Activated CD8-positive, alpha-beta T cell treated with anti-CD3 and anti-CD28 coated beads for 36 hours (primary cell): ENCODE data around the gene TGIF2. TPM values are rescaled to one million over a fixed set of nuclear protein-coding genes. Genes with fewer than 3 reads are reported as not detected.

Experiments used
- ATAC-seq: fragments of 200-7000 bp; cut with Tn5 transposase; one replicate; pipeline ENCODE4 v1.10.0; 2021; ENCODE audit warnings: mild to moderate bottlenecking, moderate library complexity
- CTCF ChIA-PET: fragments of 350-600 bp; sonication (Branson Sonifier 250); formaldehyde crosslinking; loops from one replicate; lab custom pipeline; 2021; ENCODE audit warnings: antibody characterized with exemption; lab: Charles Lee
- POLR2A ChIA-PET: fragments of 350-600 bp; sonication (Branson Sonifier 250); formaldehyde crosslinking; loops from one replicate; lab custom pipeline; 2021; ENCODE audit warnings: antibody characterized with exemption; lab: Charles Lee
- DNase-seq: peaks from one replicate; pipeline ENCODE4 v3.0.0-alpha.2; 2020
- H3K27ac Mint-ChIP-seq: one replicate; pipeline ENCODE4 v1.8.0; 2021; ENCODE audit warnings: mild to moderate bottlenecking, mixed read lengths
- H3K27me3 Mint-ChIP-seq: one replicate; pipeline ENCODE4 v1.8.0; 2021; ENCODE audit warnings: mixed read lengths
- H3K36me3 Mint-ChIP-seq: one replicate; pipeline ENCODE4 v1.8.0; 2021; ENCODE audit warnings: low read depth, mixed read lengths
- H3K4me1 Mint-ChIP-seq: one replicate; pipeline ENCODE4 v1.8.0; 2021; ENCODE audit warnings: low read depth, mixed read lengths
- H3K4me3 Mint-ChIP-seq: one replicate; pipeline ENCODE4 v1.8.0; 2021; ENCODE audit warnings: mild to moderate bottlenecking, moderate library complexity, mixed read lengths
- H3K9me3 Mint-ChIP-seq: one replicate; pipeline ENCODE4 v1.8.0; 2021; ENCODE audit warnings: mixed read lengths
- CTCF ChIP-seq: fragments of 200-600 bp; IDR thresholded peaks from one replicate; pipeline ENCODE4 v1.8.0; 2022; ENCODE audit warnings: antibody characterized with exemption, mild to moderate bottlenecking
- intact Hi-C: fragments of 100-400 bp; cut with micrococcal nuclease; formaldehyde crosslinking; loops from one replicate; pipeline ENCODE4 v1.10.0; 2022
- total RNA-seq, 2 experiments: library from RNA; stranded (reverse); gene quantifications; one replicate each; pipeline ENCODE4 v1.2.3, GENCODE V29; 2021

TGIF2 gene
- total RNA-seq, 2 experiments from 2014 or later, result 55.3 to 56.8 TPM

- no peak for ATAC-seq
- ChIA-PET POLR2A (no interaction called here), CTCF (no interaction called here)
- no peak for TF ChIP-seq CTCF
- H3K9me3 Mint-ChIP-seq, result no peaks in the 10 kb centered on the region
- H3K36me3 Mint-ChIP-seq, result no peaks in the 10 kb centered on the region
- no peak overlapping the region for H3K27ac Mint-ChIP-seq
- H3K4me1 Mint-ChIP-seq, result no peaks in the 10 kb centered on the region
- intact Hi-C loops, result no loop called here
- no peak overlapping the region for H3K4me3 Mint-ChIP-seq
- no peaks in the 10 kb centered on the region for H3K27me3 Mint-ChIP-seq
- DNase-seq, result no peak
These were observed 29.9 kb upstream of the TGIF2 start for GRCh38 chr20:36543184-36544133.

- ATAC-seq (no peak), DNase-seq (no peak)
- Mint-ChIP-seq H3K36me3 (no peaks in the 10 kb centered on the region), H3K9me3 (no peaks in the 10 kb centered on the region), H3K4me3 (no peak overlapping the region), H3K27me3 (no peaks in the 10 kb centered on the region), H3K27ac (no peak overlapping the region), H3K4me1 (no peaks in the 10 kb centered on the region)
- intact Hi-C loops, result no loop called here
- ChIA-PET POLR2A (no interaction called here), CTCF (no interaction called here)
- no peak for TF ChIP-seq CTCF
These were observed 29.0 kb upstream of the TGIF2 start for GRCh38 chr20:36544134-36545018.

GRCh38 chr20:36546111-36546736, 27.2 kb upstream of the TGIF2 start:
- no peak for DNase-seq
- no peak for ATAC-seq
- Mint-ChIP-seq H3K9me3 (no peaks in the 10 kb centered on the region), H3K27me3 (no peaks in the 10 kb centered on the region), H3K36me3 (no peaks in the 10 kb centered on the region), H3K27ac (no peak overlapping the region), H3K4me3 (no peak overlapping the region), H3K4me1 (no peaks in the 10 kb centered on the region)
- ChIA-PET CTCF (no interaction called here), POLR2A (no interaction called here)
- intact Hi-C loops, result no loop called here
- TF ChIP-seq CTCF, result no peak

GRCh38 chr20:36547186-36548005, 26.0 kb upstream of the TGIF2 start:
- Mint-ChIP-seq H3K36me3 (no peaks in the 10 kb centered on the region), H3K4me3 (no peak overlapping the region), H3K9me3 (no peaks in the 10 kb centered on the region), H3K27me3 (no peaks in the 10 kb centered on the region), H3K4me1 (no peaks in the 10 kb centered on the region), H3K27ac (no peak overlapping the region)
- TF ChIP-seq CTCF, result no peak
- DNase-seq (no peak), ATAC-seq (no peak)
- ChIA-PET CTCF (interaction anchor here (1.6 kb wide), 1 partner anchor 10 kb away, joined by 4 read pairs; no protein-coding TSS in a partner anchor), POLR2A (interaction anchor here (1.4 kb wide), 1 partner anchor 62 kb away, joined by 3 read pairs; no protein-coding TSS in a partner anchor)
- intact Hi-C loops, result no loop called here
